GM10847 (cell line): ENCODE data around the gene MMP20.

Experiments used
- POLR2A ChIP-seq: IDR thresholded peaks from 2 replicates; pipeline ENCODE4 v1.6.1; 2011; ENCODE audit not compliant: insufficient read length; ENCODE audit errors: extremely low read depth

MMP20 gene

DNA sequence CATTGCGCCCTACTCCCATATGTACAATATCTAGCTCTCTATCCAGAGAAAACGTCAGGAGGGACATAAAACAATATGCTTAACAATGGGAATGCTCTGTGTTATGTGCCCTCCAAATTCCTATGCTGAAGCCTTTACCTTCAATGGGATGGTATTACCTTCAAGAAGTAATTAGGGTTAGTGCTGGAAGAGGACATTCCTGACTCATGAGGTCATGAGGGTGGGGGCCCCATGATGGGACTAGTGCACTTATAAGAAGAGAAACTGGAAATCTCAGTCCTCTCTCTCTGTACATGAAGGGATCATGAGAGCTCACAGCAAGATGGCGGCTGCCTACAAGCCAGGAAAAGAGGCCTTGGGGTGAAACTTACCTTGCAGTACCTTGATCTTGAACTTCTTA, 20.3 kb downstream of the MMP20 start:
- TF ChIP-seq POLR2A: no peak

GRCh38 chr11:102604011-102604410, 21.1 kb downstream of the MMP20 start:
- no peak for TF ChIP-seq POLR2A

DNA sequence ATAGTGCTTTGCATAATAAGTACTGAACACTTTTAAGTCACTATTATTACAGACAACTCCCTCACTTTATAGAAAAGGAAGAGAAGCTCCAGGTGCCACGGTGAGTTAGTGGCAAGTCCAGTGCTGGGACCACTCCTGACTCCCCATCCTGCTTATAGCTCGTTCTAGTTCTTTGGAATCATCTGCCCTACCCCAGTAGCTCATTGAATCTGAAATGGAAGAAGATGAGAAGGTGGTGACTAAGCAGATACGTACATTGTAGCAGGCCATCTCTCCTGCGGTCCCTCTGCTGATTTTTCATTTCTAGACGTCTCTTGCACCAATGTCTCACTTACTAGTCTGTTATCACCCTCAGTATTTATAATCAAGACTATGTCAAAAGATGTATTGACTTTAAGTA, 21.6 kb downstream of the MMP20 start:
- TF ChIP-seq POLR2A: no peak

DNA sequence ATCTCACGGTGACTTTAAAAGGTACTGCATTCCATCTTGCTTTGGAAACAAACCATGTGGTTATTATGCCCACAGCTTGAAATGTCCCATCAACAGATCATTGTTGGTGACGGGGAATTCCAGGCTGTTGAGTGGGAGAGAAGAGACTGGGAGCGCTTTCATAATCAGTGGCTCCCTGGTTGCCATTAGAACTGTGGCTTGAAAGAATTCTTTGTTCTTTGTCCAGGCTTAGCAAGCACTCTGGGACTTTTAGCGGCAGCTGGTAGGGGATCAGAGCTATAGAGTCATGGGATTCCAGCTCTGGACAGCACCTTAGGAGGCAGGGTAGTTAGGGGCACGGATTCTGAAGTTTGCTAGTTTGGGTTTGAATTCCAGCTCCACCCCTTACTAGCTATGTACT, 22.0 kb downstream of the MMP20 start:
- TF ChIP-seq POLR2A: no peak

DNA sequence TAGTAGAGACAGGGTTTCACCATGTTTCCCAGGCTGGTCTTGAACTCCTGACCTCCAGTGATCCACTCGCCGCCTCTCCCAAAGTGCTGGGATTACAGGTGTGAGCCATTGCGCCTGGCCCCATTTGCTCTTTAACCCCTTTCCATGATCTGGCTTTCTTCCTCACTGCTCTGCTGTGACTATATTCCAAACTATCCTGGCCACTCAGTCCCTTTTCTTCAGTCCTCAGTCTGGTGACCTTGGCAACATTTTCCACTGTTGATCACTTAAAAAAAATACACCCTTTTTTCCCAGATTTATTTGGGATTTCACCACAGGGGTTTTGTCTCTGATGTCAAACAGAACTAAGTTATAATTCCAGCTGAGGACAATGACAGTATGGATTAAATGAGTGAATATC, 24.5 kb downstream of the MMP20 start:
- no peak for TF ChIP-seq POLR2A

GRCh38 chr11:102599642-102600261, 25.4 kb downstream of the MMP20 start:
- TF ChIP-seq POLR2A: no peak

DNA sequence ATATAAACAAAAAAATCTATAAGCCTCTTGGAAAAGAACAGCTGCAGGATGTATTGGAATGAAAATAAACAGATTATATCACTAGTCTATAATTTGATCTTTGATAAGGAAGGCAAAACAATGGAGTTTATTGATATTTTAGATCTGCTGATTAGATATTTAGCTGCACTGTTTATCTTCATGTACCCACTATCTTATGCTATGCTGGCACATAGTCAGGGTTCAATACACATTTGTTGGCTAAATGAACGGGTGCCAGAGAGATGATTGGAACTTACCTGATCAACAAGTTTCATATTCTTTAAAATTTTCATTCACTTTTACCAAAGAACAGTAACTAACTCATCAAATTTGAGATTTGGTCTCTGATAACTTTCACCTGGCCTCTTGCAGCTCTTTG, 26.9 kb downstream of the MMP20 start:
- no peak for TF ChIP-seq POLR2A

GRCh38 chr11:102596578-102596977, 28.6 kb downstream of the MMP20 start:
- TF ChIP-seq POLR2A: no peak

DNA sequence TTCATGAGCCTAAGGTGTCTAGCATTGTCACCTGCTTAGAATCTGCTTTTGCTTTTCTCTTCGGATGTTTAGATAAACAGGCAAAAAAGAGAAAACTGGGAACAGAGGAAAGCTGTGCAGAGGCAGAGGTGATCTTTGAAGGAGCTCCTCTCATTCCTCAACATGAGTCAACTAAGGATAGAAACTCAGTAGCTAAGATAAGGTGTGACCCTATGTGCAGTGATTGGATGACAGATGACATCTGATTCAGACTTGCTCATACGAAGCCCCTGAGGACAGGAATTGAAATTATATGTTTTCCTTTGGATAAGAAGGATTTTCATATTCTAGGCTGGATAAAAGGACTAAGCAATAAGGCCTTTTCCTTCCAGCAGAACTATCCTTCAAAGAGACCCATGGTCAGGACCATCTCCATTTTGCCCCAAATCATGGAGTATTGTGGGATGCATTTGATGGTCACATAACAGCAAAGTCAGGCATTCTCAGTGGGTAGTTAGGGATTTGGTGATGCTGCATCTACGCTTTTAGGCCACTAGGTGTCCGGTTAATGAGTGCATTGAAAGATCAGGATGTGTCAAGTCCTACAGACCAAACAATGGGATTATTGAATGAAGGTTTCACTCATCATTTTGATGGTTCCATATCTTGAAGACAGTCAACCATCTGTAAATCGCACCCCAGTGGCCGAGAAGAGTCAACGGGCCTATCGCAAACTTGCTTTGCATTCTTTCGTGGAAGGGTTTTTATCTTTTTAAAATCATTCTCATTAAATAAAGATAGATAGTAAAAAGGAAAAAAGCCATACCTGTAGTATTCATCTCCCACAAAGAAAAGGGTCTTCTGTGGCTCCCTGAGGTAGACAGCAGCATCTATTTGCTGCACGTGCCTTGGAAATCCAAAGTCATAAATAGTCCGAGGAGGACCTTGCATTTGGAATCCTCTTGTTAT, 32.2 kb downstream of the MMP20 start:
- TF ChIP-seq POLR2A: no peak

- TF ChIP-seq POLR2A: no peak
Observed at GRCh38 chr11:102592131-102592530, 33.0 kb downstream of the MMP20 start.

DNA sequence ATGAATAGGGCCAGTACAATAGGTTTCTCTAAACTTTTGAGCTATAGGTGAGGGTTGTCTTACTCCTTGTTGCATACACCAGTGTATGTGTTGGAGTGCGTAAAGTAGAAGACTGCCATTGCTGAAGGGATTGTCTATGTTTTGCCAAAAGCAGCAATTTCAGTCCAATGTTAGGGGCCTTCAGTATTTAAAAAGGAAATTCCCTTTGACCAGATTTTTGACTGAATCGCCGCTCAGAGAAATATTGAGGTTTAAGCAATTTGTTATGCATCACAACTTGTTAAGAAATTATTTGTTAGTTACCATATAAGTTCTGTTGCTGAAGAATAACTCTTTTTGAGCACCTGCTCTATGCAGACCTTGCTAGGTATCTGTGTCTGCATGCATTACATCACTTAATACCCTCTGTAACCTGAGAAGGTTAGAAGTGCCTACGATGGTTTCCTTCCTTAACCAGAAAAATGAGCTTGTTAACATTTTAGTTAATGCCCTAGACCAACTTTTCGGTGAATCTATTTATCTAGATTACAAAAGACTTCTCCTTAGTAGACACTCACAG, 33.9 kb downstream of the MMP20 start:
- TF ChIP-seq POLR2A: no peak

DNA sequence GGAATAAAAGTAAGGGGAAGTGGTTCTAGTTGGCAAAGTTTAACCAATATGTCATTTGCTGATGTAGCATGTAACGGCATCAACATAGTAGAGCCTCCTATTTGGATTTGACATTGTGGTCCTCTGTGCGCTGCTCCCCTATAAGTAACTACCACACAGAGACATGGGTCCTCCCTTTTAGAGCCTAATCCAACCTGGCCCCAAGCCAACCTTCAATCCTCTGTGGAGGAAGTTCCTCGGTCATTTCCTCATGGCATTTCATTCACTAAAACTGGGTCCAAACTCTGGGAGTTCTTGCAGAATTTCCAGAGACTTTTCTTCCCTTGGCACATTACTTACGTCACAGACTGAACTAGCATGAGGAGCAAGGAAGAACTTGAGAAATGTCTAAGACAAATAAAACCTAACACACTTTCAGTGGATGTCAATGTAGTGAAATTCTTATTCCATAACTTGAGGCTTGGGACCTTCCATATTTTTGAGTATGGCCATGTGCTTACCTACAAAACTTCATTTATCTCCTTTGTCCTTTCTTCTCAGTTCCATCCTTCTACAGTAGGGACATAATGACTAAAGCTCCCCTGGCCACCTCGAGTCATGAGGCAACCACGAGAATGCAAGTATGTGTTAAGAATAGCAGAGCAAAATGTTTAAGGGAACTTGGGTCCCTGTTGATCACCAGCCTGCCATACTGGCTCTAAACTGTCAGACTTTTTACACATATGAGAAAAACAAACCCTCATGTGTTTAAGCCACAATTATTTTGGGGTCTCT, 34.7 kb downstream of the MMP20 start:
- no peak for TF ChIP-seq POLR2A

DNA sequence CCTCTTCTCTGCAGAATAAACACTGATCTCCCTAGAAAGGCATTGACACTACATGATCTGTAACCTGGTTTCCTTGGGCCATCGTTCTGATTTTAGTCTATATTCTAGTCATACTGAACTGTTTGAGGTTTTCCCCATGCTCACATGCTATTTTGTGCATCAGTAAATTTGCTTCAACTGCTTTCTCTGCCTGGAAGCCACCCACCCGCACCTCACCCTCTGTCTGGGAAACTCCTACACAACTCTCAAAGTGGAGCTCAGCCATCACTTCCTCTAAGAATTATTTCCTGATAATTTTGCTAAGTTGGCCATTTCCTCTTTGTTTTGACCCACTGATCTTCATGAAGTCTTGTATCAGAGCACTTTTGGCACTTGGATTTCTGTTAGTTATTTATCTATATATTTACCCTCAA, 36.1 kb downstream of the MMP20 start:
- TF ChIP-seq POLR2A: no peak

DNA sequence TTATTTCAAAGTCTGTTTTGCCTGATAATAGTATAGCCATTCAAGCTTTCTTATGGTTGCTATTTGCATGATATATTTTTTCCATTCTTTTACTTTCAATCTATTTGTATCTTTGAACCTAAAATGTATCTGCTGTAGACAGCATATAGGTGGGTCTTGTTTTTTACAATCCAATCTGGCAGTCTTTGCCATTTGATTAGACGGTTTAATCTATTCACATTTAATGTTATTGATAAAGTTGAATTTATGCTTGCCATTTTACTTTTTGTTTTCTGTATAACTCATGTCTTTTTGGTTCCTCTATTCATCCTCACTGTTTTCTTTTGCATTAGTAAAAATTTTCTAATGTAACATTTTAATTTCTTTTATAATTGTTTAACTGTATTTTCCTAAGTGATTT, 37.4 kb downstream of the MMP20 start:
- no peak for TF ChIP-seq POLR2A

DNA sequence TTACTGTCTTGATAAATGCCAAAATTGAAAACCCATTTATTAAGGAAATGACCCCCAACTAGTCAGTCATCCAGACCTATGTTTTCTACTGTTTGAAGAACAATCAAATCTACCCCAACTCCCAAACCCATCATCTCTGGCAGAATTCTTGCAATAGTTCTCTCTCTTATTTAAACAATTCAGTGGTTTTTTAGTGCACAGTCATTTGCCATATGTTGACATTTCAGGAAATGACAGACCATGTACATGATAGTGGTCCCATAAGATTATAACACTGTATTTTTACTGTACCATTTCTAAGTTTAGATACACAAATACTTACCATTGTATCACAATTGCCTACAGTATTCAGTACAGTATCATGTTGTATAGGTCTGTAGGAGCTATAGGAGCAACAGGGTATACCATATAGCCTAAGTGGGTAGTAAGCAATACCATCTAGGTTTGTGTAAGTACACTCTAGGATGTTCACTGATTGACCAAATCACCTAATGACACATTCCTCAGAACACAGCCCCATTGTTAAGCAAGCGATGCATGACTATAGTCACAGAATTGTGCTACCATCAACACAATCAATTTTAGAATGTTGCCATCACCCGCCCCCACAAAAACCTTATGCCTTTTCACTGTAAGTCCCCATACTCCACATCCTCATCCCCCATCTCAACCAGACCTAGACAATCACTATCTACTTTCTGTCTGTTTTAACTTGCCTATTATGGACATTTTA, 41.8 kb downstream of the MMP20 start:
- TF ChIP-seq POLR2A: no peak
